ENCODE results near the gene FOXN3. TPM values are rescaled to one million over a fixed set of nuclear protein-coding genes. Genes with fewer than 3 reads are reported as not detected.

Gene FOXN3
- polyA plus RNA-seq, 1 donor from 2014 or later: 10.3 TPM

DNA sequence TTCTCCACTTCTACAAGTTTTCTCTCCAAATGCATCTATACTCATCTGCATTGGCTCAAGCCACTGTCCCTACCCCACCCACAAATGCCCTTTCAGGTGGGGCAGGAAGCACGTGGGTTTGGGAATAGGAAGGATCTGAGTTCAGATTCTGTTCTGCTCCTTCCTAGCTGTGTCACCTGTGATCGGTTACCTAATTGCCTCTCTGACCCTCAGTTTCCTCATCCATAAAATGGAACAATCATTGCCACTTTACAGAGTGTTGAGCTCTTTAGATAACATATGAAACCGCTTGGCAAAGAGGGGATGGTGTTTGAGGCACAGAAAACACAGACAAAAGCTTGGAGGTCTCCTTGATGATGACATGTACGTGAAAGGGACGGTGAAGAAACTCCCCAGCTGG lies 34.5 kb downstream of the FOXN3 start:
- Histone ChIP-seq H3K27me3 (ENCODE audit: insufficient read depth, low read depth, low read length) (no peaks in the 10 kb centered on the region), H3K4me2 (ENCODE audit: low read length) (no peak overlapping the region), H3K79me2 (replicated peaks; ENCODE audit: insufficient read depth, low read length) (peaks cover 13% of the 10 kb centered on the region), H3K9ac (ENCODE audit: low read length) (no peak overlapping the region), H2AFZ (ENCODE audit: low read depth, low read length) (no peak overlapping the region), H3K9me2 (ENCODE audit: insufficient read depth, low read length) (no peaks in the 10 kb centered on the region), H3K9me3 (ENCODE audit: low read length) (no peaks in the 10 kb centered on the region), H3F3A (ENCODE audit: insufficient read depth, low read length, poor library complexity, severe bottlenecking) (no peaks in the 10 kb centered on the region), H3K4me3 (ENCODE audit: low read length) (no peak overlapping the region), H3K36me3 (ENCODE audit: insufficient read depth, low read length) (no peaks in the 10 kb centered on the region), H4K20me1 (ENCODE audit: insufficient read depth) (no peaks in the 10 kb centered on the region), H3K27ac (ENCODE audit: low read length) (no peak overlapping the region)
- TF ChIP-seq EP300 (conservative IDR thresholded peaks at IDR 0.05; ENCODE audit: poor library complexity, severe bottlenecking) (no peak), MXI1 (conservative IDR thresholded peaks at IDR 0.05; ENCODE audit: poor library complexity, severe bottlenecking) (no peak), CTCF (IDR thresholded peaks at IDR 0.05; ENCODE audit: poor library complexity, severe bottlenecking) (no peak), SMC3 (conservative IDR thresholded peaks at IDR 0.05; ENCODE audit: poor library complexity) (no peak), EZH2 (IDR thresholded peaks at IDR 0.05; ENCODE audit: borderline replicate concordance, insufficient read depth, low read length, poor library complexity, severe bottlenecking) (no peak), POLR2AphosphoS5 (IDR thresholded peaks at IDR 0.05) (no peak), TAF1 (IDR thresholded peaks at IDR 0.05; ENCODE audit: low read depth) (no peak), RAD21 (conservative IDR thresholded peaks at IDR 0.05) (no peak)
- TF ChIP-seq, protein P1, sequence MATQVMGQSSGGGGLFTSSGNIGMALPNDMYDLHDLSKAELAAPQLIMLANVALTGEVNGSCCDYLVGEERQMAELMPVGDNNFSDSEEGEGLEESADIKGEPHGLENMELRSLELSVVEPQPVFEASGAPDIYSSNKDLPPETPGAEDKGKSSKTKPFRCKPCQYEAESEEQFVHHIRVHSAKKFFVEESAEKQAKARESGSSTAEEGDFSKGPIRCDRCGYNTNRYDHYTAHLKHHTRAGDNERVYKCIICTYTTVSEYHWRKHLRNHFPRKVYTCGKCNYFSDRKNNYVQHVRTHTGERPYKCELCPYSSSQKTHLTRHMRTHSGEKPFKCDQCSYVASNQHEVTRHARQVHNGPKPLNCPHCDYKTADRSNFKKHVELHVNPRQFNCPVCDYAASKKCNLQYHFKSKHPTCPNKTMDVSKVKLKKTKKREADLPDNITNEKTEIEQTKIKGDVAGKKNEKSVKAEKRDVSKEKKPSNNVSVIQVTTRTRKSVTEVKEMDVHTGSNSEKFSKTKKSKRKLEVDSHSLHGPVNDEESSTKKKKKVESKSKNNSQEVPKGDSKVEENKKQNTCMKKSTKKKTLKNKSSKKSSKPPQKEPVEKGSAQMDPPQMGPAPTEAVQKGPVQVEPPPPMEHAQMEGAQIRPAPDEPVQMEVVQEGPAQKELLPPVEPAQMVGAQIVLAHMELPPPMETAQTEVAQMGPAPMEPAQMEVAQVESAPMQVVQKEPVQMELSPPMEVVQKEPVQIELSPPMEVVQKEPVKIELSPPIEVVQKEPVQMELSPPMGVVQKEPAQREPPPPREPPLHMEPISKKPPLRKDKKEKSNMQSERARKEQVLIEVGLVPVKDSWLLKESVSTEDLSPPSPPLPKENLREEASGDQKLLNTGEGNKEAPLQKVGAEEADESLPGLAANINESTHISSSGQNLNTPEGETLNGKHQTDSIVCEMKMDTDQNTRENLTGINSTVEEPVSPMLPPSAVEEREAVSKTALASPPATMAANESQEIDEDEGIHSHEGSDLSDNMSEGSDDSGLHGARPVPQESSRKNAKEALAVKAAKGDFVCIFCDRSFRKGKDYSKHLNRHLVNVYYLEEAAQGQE (IDR thresholded peaks at IDR 0.05; ENCODE audit: borderline replicate concordance): no peak

DNA sequence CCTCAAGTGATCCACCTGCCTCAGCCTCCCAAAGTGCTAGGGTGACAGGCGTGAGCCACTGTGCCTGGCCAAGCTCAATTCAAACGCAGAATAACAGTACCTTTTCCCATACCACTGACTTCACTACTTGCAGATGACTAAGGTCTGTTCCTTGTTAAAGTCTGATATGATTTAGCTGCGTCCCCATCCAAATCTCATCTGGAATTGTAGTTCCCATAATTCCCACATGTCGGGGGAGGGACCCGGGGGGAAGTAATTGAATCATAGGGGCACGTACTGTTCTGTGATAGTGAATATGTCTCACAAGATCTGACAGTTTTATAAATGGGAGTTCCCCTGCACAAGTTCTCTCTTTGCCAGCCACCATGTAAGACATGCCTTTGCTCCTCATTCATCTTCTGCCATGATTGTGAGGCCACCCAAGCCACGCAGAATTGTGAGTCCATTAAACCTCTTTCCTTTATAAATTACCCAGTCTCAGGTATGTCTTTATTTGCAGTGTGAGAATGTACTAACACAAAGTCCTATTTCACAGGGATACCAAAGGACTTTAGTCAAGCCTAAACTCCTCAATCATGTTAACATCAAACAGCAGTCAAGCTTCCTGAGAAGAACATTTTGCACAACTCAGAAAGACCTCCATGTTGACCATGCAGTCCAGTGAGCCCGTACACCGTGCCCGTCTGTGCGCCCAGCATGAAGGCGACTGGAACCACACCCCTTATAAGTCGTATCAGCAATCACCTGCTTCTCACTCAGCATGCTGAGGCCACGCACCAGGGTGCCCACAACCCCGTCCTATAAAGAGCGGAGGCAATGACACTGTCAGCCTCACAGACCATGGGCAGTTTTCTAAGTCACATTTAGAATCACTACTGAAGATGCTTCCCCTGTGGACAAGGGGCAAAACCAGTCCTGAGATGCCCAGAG lies 36.9 kb downstream of the FOXN3 start:
- Histone ChIP-seq H4K20me1 (ENCODE audit: insufficient read depth) (no peaks in the 10 kb centered on the region), H2AFZ (ENCODE audit: low read depth, low read length) (no peak overlapping the region), H3K27ac (ENCODE audit: low read length) (no peak overlapping the region)

More for the DNA sequence above, 36.9 kb downstream of the FOXN3 start:
- H3K9ac ChIP-seq (ENCODE audit: low read length): no peak overlapping the region
- H3K4me2 ChIP-seq (ENCODE audit: low read length): no peak overlapping the region
- H3F3A ChIP-seq (ENCODE audit: insufficient read depth, low read length, poor library complexity, severe bottlenecking): no peaks in the 10 kb centered on the region
- H3K27me3 ChIP-seq (ENCODE audit: insufficient read depth, low read depth, low read length): no peaks in the 10 kb centered on the region
- H3K9me2 ChIP-seq (ENCODE audit: insufficient read depth, low read length): no peaks in the 10 kb centered on the region
- peaks cover 9% of the 10 kb centered on the region for H3K79me2 ChIP-seq (replicated peaks; ENCODE audit: insufficient read depth, low read length)
- H3K9me3 ChIP-seq (ENCODE audit: low read length): no peaks in the 10 kb centered on the region
- TF ChIP-seq SMC3 (conservative IDR thresholded peaks at IDR 0.05; ENCODE audit: poor library complexity) (no peak), MXI1 (conservative IDR thresholded peaks at IDR 0.05; ENCODE audit: poor library complexity, severe bottlenecking) (no peak), EP300 (conservative IDR thresholded peaks at IDR 0.05; ENCODE audit: poor library complexity, severe bottlenecking) (no peak), EZH2 (IDR thresholded peaks at IDR 0.05; ENCODE audit: borderline replicate concordance, insufficient read depth, low read length, poor library complexity, severe bottlenecking) (no peak), RAD21 (conservative IDR thresholded peaks at IDR 0.05) (no peak)
- TF ChIP-seq, protein P1 (IDR thresholded peaks at IDR 0.05; ENCODE audit: borderline replicate concordance): no peak
- no peaks in the 10 kb centered on the region for H3K36me3 ChIP-seq (ENCODE audit: insufficient read depth, low read length)
- H3K4me3 ChIP-seq (ENCODE audit: low read length): no peak overlapping the region

All from neural cell (in vitro differentiated cells).